HUDEP-2 (cell line): Measurements from ENCODE around the gene GSTA5.
"Not testable (repeated sequence)": the region's sequence is repeated elsewhere in the genome, so short reads cannot be mapped to it uniquely, and the experiment has no call there.

Source experiments
- DNase-seq, 76 experiments: peaks; one replicate each; lab custom pipeline; 2025; ENCODE audit not compliant: unreplicated experiment in 76 of 76; lab: John Stamatoyannopoulos, UW

The GSTA5 gene

DNA sequence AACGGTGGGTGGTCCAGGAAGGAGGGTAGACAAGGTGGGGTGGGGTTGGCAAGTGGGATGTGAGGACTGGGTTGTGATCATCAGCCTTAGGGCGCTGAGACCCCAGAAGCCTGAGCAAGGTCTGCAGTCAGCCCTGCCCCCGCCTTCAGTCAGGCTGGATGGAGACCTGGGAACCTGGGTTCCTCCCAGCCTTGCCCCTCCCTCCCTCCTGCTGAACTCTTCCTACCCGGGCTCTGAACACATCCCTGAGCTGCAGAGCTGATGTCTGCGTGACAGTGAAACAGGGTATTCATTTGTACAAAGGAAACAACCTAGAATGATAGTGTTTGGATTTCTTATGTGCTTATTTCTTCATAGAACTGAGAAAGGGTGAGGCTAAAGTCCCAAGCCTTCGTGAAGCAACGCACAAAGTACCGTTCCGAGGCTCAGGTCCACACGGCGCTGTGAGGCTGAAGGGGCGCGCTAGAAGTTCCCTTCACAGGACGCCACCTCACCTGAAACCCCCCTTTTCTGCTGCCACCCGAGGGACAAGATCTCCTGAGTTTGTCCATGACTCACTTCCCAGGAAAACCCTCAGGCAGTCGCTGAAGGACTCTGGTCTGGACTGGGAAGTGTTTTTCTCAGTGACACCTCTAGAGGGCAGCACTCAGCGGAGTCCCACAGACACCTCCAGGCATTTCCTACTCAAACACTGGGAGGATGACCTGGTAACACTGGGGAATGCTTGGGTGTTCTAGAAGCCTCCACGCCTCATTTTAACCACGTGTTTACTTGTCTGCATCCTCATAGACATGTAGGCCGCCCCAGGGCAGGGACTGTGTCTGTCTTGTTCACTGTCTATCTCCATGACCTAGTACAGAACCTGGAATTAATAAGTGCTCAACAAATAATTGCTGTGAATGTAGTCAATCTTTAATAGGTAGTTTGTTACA lies 1.2 kb downstream of the GSTA5 start:
- peak in 59 of 76 experiments; percentile 6 to 69 (median 43) for DNase-seq

DNA sequence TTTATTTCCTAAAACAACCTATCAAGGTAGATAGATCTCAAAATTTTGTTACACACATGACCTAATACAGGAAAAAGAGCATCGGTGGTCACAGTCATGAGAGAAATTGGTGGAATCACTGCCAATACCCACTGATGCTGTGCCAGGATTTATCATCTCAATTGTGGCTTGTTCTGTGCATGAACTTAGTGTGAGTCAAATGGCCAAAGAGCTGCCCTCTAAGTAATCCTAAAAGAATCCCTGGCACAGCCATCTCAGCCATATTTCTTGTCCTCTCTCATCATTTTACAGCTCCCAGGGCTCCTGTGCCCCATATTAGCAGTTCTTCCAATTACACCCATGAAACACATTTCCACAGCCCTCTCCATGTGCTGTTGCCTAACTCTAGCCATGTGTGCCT lies 6.1 kb downstream of the GSTA5 start:
- DNase-seq, result no peak

DNA sequence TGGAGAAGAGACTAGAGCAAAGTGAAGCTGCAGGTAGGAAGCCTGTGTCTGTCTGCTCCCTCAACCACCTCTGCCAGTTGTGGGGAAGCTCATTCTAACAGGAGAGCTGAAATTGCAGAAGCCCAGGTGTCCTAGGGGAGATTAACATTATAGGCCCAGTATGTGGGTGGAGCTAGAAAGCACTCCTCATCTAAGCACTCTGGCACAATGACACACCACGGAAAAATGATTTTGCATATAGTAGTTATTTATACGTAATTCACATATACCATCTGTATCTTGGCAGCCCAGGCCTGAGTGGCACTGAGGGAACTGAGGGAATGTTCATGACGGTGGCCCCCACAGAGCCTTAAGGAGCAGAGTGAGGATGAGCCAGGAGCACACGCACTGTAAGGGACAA lies 9.7 kb downstream of the GSTA5 start:
- DNase-seq, result not testable (repeated sequence)

DNA sequence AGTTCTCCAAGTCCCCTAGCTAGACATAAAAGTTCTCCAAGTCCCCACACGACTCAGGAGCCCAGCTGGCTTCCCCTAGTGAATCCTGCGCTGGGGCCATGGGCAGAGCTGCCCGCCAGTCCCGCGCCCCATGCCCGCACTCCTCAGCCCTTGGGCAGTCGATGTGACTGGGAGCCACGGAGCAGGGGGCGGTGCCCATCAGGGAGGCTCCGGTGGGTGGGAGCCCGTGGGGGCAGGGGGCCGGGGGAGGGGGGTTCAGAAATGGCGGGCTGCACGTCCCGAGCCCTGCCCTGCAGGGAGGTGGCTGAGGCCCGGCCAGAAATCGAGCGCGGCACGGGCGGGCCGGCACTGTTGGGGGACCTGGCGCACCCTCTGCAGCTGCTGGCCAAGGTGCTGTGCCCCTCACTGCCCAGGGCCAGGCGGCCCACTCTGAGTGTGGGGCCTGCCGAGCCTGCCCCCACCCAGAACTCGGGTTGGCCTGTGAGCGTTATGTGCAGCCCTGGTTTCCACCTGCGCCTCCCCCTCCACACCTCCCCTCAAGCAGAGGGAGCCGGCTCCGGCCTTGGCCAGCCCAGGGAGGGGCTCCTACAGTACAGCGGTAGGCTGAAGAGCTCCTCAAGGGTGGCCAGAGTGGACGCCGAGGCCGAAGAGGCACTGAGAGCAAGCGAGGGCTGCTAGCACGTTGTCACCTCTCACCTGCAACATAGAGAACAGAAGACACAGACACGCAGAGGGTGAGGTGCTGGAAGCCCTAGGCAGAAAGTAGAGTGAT lies 11.4 kb downstream of the GSTA5 start:
- DNase-seq, result no peak

DNA sequence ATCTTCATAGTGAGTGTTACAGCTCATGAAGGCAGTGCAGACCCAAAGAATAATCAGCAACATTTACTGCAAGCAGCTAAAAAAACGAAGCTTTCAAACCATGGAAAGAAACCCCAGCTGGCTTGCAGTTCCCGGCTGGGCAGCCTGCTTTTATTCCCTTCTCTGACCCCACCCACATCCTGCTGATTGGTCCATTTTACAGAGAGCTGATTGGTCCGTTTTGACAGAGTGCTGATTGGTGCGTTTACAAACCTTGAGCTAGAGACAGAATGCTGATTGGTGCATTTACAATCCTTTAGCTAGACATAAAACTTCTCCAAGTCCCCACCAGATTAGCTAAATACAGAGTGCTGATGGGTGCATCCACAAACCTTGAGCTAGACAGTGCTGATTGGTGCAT lies 12.0 kb downstream of the GSTA5 start:
- DNase-seq, result not testable (repeated sequence)

DNA sequence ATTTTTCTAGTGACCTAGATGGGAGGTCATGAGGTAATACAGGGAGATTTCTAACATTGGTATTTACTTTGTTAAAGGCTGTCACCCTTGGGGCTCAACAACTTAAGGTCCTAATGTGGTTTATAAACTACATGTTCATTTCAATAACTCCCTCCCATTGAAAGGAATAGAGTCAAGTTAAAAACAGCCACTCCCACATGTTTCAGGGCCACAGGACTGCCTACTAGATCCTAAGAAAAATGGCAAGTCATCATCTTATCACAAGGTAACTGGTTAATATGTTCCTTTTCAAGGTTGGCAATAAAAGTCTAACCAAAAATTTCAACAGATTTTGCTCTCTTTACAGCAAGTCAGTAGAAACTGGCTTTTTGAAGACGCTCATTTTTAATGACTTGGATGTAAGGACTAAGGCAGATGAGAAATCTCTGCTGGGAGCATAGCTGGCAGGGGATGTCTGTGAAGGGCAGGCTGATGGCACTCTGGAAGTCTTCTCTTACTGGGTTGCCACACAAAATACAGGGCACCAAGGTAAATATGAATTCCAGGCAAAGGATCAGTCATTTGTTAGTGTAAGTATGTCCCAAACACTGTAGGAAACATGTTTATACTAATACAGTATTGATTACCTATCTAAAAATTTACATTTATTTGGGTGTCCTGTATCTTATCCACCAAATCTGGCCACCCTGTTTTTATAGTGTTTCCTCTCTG lies 13.4 kb downstream of the GSTA5 start:
- not testable (repeated sequence) for DNase-seq

DNA sequence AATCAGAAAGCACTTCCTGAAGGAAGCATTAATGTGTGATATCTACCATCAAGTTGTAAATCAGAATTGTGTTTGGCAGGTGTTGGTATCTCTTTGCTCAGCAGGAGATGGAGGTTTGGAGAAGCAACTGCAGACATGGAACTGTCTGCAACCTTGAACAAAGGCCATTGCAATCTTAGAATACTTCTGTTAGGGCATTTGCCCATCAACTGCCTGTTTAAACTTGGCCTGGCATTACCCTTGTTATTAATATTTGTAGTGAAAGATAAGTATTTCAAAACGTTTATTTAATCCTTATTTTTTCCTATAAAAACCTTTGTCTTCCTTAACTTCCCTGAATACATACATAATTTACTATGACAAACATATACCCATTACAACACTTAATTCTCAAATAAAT lies 14.1 kb downstream of the GSTA5 start:
- no peak for DNase-seq

DNA sequence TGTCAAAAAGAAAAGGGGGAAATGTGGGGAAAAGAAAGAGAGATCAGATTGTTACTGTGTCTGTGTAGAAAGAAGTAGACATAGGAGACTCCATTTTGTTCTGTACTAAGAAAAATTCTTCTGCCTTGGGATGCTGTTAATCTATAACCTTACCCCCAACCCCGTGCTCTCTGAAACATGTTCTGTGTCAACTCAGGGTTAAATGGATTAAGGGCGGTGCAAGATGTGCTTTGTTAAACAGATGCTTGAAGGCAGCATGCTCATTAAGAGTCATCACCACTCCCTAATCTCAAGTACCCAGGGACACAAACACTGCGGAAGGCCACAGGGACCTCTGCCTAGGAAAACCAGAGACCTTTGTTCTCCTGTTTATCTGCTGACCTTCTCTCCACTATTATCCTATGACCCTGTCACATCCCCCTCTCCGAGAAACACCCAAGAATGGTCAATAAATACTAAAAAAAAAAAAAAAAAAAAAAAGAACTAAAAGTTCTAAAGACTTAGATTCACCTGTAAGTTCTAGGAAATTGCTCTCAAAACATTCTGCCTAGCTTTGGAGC lies 14.6 kb downstream of the GSTA5 start:
- not testable (repeated sequence) for DNase-seq

DNA sequence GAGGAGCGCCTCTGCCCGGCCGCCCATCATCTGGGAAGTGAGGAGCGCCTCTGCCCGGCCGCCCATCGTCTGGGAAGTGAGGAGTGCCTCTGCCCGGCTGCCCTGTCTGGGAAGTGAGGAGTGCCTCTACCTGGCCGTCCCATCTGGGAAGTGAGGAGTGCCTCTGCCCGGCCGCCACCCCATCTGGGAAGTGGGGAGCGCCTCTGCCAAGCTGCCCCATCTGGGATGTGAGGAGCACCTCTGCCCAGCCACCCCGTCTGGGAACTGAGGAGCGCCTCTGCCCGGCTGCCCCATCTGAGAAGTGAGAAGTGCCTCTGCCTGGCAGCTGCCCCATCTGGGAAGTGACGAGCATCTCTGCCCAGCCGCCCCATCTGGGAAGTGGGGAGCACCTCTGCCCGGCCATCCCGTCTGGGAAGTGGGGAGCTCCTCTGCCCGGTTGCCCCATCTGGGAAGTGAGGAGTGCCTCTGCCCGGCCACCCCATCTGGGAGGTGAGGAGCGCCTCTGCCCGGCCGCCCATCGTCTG lies 15.3 kb downstream of the GSTA5 start:
- DNase-seq, result not testable (repeated sequence)

DNA sequence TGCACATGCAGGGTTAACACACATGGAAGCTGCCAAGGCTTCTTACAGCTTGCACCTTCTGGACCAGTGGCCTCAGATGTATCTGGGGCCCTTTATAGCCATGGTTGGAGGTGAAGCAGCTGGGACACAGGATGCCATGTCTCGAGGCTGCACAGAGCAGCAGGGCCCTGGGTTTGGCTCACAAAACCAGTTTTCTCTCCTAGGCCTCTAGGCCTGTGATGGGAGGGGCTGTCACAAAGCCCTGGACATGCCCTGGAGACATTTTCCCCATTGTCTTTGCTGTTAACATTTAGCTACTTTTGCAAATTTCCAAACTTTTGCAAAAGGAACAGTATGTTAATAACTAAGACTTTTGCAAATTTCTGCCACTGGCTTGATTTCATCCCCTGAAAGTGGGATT lies 18.8 kb downstream of the GSTA5 start:
- no peak for DNase-seq

DNA sequence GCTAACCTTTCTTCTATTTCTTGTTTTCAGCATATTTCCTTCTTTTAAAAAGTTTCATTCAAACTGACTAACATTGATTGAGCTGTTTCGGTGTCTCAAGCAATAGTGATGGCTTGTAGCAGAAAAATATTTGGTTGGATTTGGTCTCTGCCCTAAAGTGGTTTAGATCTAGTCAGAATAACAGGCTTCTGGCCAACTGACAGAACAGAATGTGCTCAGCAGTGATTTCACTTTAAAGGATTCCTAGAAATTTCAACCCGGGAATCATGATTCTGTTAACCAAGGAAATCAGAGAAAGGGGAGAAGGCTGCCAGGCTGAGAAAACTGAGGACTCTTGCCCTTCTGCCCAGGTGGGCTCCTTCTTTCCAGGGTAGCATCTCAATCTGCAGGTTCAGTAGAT lies 20.4 kb downstream of the GSTA5 start:
- DNase-seq, result no peak

DNA sequence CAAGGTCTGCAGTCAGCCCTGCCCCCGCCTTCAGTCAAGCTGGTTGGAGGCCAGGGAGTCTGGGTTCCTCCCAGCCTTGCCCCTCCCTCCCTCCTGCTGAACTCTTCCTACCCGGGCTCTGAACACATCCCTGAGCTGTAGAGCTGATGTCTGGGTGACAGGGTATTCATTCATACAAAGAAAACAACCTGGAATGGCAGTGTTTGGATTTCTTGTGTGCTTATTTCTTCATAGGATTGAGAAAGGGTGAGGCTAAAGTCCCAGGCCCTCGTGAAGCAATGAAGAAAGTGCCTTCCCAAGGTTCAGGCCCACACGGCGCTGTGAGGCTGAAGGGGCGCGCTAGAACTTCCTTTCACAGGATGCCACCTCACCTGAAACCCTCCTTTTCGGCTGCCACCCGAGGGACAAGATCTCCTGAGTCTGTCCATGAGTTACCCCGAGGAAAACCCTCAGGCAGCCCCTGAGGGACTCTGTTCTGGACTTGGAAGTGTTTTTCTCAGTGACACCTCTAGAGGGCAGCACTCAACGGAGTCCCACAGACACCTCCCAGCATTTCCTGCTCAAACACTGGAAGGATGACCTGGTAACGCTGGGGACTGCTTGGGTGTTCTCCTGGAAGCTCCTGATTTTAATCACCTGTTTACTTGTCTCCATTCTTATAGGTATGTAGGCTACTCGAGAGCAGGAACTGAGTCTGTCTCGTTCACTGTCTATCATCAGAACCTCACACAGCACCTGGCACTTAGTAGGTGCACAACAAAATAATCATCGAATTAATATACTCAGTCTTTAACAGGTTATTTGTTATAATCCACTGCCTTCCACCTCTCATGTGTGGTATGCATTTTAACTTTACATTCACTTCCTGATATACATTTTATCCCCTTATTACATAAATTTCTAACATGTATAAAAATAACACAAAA lies 25.2 kb downstream of the GSTA5 start:
- DNase-seq, result peak in 48 of 76 experiments; percentile 4 to 59 (median 28)

DNA sequence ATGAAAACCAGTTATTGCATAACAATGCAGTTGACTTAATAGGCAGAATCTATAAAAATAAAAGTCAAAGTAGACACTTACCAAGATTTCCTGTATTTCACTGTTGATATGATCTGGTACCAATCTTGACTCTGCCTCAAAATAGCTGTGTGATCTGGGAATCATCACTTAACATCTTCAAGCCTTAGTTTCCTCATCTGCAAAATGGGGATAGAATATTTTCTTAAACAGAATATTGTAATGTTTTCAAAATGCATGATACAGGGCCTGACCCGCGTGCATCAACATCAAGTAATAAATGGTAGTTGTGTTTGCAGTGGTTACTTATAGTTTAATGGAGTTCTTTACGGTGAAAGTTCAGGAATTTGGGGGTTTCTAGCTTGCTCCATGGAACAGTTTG lies 26.1 kb downstream of the GSTA5 start:
- not testable (repeated sequence) for DNase-seq

DNA sequence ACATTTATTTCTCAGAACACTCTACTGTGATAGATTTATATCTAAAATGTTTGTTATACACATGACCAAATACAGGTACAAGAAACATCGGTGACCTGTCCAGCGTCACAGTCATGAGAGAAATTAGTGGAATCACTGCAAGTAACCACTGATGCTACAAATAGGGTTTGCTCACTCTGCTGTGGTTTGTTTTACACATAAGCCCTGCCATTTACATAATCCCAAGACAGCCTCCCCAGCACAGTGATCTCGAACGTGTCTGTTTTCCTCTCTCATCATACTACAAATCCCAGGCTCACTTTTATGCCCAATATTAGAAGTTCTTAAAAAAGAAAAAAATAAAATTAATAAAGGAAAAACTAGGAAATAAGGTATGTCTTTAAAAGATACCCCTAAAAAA lies 30.8 kb downstream of the GSTA5 start:
- not testable (repeated sequence) for DNase-seq

DNA sequence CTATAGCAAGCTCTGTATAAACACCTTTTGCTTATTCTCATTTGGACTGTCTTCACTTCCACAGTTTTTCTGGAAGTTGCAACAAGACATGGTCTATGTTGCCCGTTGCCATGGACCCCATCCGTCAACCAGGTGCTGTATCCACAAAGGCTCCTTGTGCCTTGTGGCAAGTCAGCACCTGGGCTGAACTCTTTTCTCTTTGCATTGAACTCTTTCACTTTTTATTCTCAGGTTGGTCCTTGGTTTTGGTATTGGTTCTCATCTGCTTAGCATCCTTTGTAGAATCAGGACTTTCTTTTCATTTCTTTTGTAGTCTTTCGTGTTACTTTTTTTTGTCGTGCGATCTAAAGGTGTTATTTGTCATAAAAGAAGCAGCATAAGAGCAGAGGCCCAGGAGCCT lies 32.0 kb downstream of the GSTA5 start:
- DNase-seq, result no peak

DNA sequence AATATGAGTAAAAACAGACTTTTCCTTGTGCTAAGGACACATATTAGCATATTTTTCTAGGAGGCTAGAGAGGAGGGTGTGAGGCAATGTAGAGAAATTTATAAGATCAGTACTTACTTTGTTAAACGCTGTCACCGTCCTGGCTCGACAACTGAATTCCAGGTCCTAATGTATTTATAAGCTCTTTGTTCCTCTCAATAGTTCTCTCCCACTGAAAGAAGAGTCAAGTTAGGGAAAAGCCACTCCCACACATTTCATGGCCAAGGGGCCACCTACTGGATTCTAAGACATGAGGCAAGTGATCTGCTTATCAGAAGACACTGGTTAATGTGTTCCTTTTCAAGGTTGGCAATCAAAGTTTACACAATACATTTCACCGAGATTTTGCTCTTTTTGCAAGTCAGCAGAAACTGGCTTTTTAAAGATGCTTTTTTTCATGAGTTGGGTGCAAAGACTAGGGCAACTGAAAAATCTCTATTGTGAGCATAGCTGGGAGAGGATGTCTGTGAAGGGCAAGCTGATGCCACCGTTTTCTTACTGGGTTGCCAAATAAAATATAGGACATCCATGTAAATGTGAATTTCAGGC lies 36.9 kb downstream of the GSTA5 start, which contains the start of gene GSTA1:
TSS of gene GSTA1 (minus strand) at position 149 of the 588 bp plus-strand sequence. CDS start 4,549 bp downstream, outside the sequence.
- not testable (repeated sequence) for DNase-seq

DNA sequence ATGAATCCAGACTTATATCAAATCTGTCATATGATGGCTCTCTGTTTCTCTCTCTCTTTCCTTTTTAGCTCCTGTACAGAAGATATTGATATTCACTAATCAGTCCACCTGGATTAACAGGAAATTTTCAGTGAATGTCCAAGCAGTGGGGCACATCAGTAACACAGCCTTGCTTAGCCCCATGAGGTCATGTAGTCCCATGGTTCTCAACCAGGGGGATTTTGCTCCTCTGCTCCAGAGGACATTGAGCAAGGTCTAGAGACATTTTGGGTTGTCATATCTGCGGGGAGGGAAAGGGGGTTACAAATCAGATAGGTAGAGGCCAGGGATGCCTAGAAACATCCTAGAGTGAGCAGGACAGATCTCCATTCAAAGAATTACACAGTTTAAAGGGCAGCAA lies 37.8 kb downstream of the GSTA5 start:
- no peak for DNase-seq

DNA sequence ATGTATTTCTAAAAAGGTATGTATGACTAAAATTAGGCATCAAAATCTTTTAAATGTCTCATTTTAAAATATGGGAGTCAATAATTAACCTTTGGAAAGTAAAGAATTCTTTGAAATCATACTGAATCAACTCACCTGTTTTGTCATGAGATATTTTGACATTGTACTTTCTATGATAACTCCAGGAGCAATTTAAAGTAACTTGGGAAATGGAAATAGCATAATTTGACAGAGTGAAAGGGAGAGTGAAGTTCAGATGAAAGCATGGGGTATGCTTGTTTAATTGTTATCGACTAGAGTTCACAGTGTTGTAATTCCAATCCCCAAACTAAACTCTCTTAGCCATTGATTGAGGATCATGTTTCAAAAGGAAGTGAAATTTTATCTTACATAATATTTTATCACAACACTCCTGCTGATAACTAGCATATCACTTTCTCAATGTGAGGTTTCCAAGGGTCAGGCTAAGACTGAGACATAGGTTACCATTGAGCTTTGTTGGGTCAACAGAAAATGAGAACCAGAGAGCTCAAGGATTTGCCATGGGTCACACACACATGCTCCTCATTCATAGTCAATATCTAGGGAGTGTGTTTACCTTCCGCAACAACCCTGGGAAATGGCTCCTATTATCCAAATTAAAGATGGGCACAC lies 39.3 kb downstream of the GSTA5 start:
- DNase-seq, result no peak
